Measurements from ENCODE around the gene NCKAP1.
"Not testable (repeated sequence)": the region's sequence is repeated elsewhere in the genome, so short reads cannot be mapped to it uniquely, and the experiment has no call there.

Gene NCKAP1

GRCh38 chr2:182893035-182893434, 145.2 kb downstream of the NCKAP1 start:
- H3K27me3 ChIP-seq (ENCODE audit: low read depth); DNase-seq (ENCODE audit: low spot score in 2 of 2); H3K4me3 ChIP-seq; H3K9me3 ChIP-seq; H3K4me1 ChIP-seq; in situ Hi-C loops (cut with MboI; ENCODE audit: low sequenced_read_pairs); H3K36me3 ChIP-seq (replicated peaks): not testable (repeated sequence)

- H3K36me3 ChIP-seq (replicated peaks), result no peaks in the 10 kb centered on the region
- in situ Hi-C loops (cut with MboI; ENCODE audit: low sequenced_read_pairs), result no loop called here
- H3K9me3 ChIP-seq, result no peaks in the 10 kb centered on the region
- no peaks in the 10 kb centered on the region for H3K27me3 ChIP-seq (ENCODE audit: low read depth)
- DNase-seq (ENCODE audit: low spot score in 2 of 2), result no peak
- H3K4me1 ChIP-seq, result peaks cover 4% of the 10 kb centered on the region; the same call in 1 of the 2 replicates
- H3K4me3 ChIP-seq, result no peak overlapping the region
These were observed 146.6 kb downstream of the NCKAP1 start for GRCh38 chr2:182891611-182892010.

- H3K9me3 ChIP-seq, result no peaks in the 10 kb centered on the region
- DNase-seq (ENCODE audit: low spot score in 2 of 2), result no peak
- H3K4me1 ChIP-seq, result peaks cover 4% of the 10 kb centered on the region; the same call in 1 of the 2 replicates
- H3K27me3 ChIP-seq (ENCODE audit: low read depth), result no peaks in the 10 kb centered on the region
- H3K4me3 ChIP-seq, result no peak overlapping the region
- in situ Hi-C loops (cut with MboI; ENCODE audit: low sequenced_read_pairs), result no loop called here
- H3K36me3 ChIP-seq (replicated peaks), result no peaks in the 10 kb centered on the region
These were observed 147.4 kb downstream of the NCKAP1 start for GRCh38 chr2:182890773-182891378.

GRCh38 chr2:182890305-182890704, 148.0 kb downstream of the NCKAP1 start:
- peaks cover 4% of the 10 kb centered on the region; the same call in 1 of the 2 replicates for H3K4me1 ChIP-seq
- DNase-seq (ENCODE audit: low spot score in 2 of 2), result no peak
- H3K36me3 ChIP-seq (replicated peaks), result no peaks in the 10 kb centered on the region
- H3K27me3 ChIP-seq (ENCODE audit: low read depth), result no peaks in the 10 kb centered on the region
- no peaks in the 10 kb centered on the region for H3K9me3 ChIP-seq
- H3K4me3 ChIP-seq, result no peak overlapping the region
- in situ Hi-C loops (cut with MboI; ENCODE audit: low sequenced_read_pairs), result no loop called here

- in situ Hi-C loops (cut with MboI; ENCODE audit: low sequenced_read_pairs), result no loop called here
- Histone ChIP-seq H3K9me3 (no peaks in the 10 kb centered on the region), H3K36me3 (replicated peaks) (no peaks in the 10 kb centered on the region), H3K4me1 (peaks cover 4% of the 10 kb centered on the region; the same call in 1 of the 2 replicates), H3K4me3 (no peak overlapping the region), H3K27me3 (ENCODE audit: low read depth) (no peaks in the 10 kb centered on the region)
- DNase-seq (ENCODE audit: low spot score in 2 of 2), result no peak
These were observed 150.4 kb downstream of the NCKAP1 start for GRCh38 chr2:182887753-182888415.

- H3K4me3 ChIP-seq, result no peak overlapping the region
- no peak for DNase-seq (ENCODE audit: low spot score in 2 of 2)
These were observed 151.2 kb downstream of the NCKAP1 start for GRCh38 chr2:182887093-182887492.

GRCh38 chr2:182885771-182886170, 152.5 kb downstream of the NCKAP1 start:
- Histone ChIP-seq H3K36me3 (replicated peaks) (no peaks in the 10 kb centered on the region), H3K27me3 (ENCODE audit: low read depth) (no peaks in the 10 kb centered on the region), H3K4me1 (peaks cover 4% of the 10 kb centered on the region; the same call in 1 of the 2 replicates), H3K4me3 (no peak overlapping the region), H3K9me3 (no peaks in the 10 kb centered on the region)
- in situ Hi-C loops (cut with MboI; ENCODE audit: low sequenced_read_pairs), result no loop called here
- DNase-seq (ENCODE audit: low spot score in 2 of 2), result no peak

More at GRCh38 chr2:182887093-182887492, 151.2 kb downstream of the NCKAP1 start:
- H3K36me3 ChIP-seq (replicated peaks), result no peaks in the 10 kb centered on the region
- H3K9me3 ChIP-seq, result no peaks in the 10 kb centered on the region
- H3K4me1 ChIP-seq, result peaks cover 4% of the 10 kb centered on the region; the same call in 1 of the 2 replicates
- in situ Hi-C loops (cut with MboI; ENCODE audit: low sequenced_read_pairs), result no loop called here
- no peaks in the 10 kb centered on the region for H3K27me3 ChIP-seq (ENCODE audit: low read depth)

GRCh38 chr2:182883451-182883850, 154.8 kb downstream of the NCKAP1 start:
- in situ Hi-C loops (cut with MboI; ENCODE audit: low sequenced_read_pairs), result no loop called here
- Histone ChIP-seq H3K4me3 (no peak overlapping the region), H3K9me3 (no peaks in the 10 kb centered on the region), H3K36me3 (replicated peaks) (no peaks in the 10 kb centered on the region), H3K4me1 (no peaks in the 10 kb centered on the region), H3K27me3 (ENCODE audit: low read depth) (no peaks in the 10 kb centered on the region)
- no peak for DNase-seq (ENCODE audit: low spot score in 2 of 2)

GRCh38 chr2:182880100-182880499, 158.2 kb downstream of the NCKAP1 start:
- in situ Hi-C loops (cut with MboI; ENCODE audit: low sequenced_read_pairs); H3K4me1 ChIP-seq; H3K9me3 ChIP-seq; DNase-seq (ENCODE audit: low spot score in 2 of 2); H3K36me3 ChIP-seq (replicated peaks); H3K4me3 ChIP-seq; H3K27me3 ChIP-seq (ENCODE audit: low read depth): not testable (repeated sequence)

GRCh38 chr2:182876653-182877052, 161.6 kb downstream of the NCKAP1 start:
- H3K36me3 ChIP-seq (replicated peaks); H3K27me3 ChIP-seq (ENCODE audit: low read depth); H3K4me3 ChIP-seq; H3K4me1 ChIP-seq; H3K9me3 ChIP-seq; DNase-seq (ENCODE audit: low spot score in 2 of 2); in situ Hi-C loops (cut with MboI; ENCODE audit: low sequenced_read_pairs): not testable (repeated sequence)

GRCh38 chr2:182870227-182870626, 168.0 kb downstream of the NCKAP1 start:
- in situ Hi-C loops (cut with MboI; ENCODE audit: low sequenced_read_pairs), result no loop called here
- H3K36me3 ChIP-seq (replicated peaks), result no peaks in the 10 kb centered on the region
- no peak overlapping the region for H3K4me3 ChIP-seq
- no peaks in the 10 kb centered on the region; the same call in 1 of the 2 replicates for H3K9me3 ChIP-seq
- no peaks in the 10 kb centered on the region for H3K4me1 ChIP-seq
- no peaks in the 10 kb centered on the region for H3K27me3 ChIP-seq (ENCODE audit: low read depth)
- DNase-seq (ENCODE audit: low spot score in 2 of 2), result peak; percentile 28 to 79

- H3K4me3 ChIP-seq, result no peak overlapping the region
- in situ Hi-C loops (cut with MboI; ENCODE audit: low sequenced_read_pairs), result no loop called here
These were observed 170.0 kb downstream of the NCKAP1 start for GRCh38 chr2:182868054-182868796.

GRCh38 chr2:182867426-182868053, 170.7 kb downstream of the NCKAP1 start:
- H3K27me3 ChIP-seq (ENCODE audit: low read depth), result no peaks in the 10 kb centered on the region
- H3K9me3 ChIP-seq, result no peaks in the 10 kb centered on the region
- H3K4me3 ChIP-seq, result no peak overlapping the region
- H3K4me1 ChIP-seq, result no peaks in the 10 kb centered on the region
- in situ Hi-C loops (cut with MboI; ENCODE audit: low sequenced_read_pairs), result no loop called here
- no peak for DNase-seq (ENCODE audit: low spot score in 2 of 2)
- H3K36me3 ChIP-seq (replicated peaks), result no peaks in the 10 kb centered on the region

More at GRCh38 chr2:182868054-182868796, 170.0 kb downstream of the NCKAP1 start:
- Histone ChIP-seq H3K36me3 (replicated peaks) (no peaks in the 10 kb centered on the region), H3K4me1 (no peaks in the 10 kb centered on the region), H3K27me3 (ENCODE audit: low read depth) (no peaks in the 10 kb centered on the region), H3K9me3 (no peaks in the 10 kb centered on the region)
- DNase-seq (ENCODE audit: low spot score in 2 of 2), result no peak

Data from HAP-1 (cell line).